Measurements from ENCODE around the gene PTPRN.

GRCh38 chr2:219325657-219326315, 16.6 kb upstream of the PTPRN start:
- TF ChIP-seq E2F6 (IDR thresholded peaks at IDR 0.05) (no peak), JUN (IDR thresholded peaks at IDR 0.05; ENCODE audit: low read depth, low read length) (no peak), POLR2AphosphoS5 (IDR thresholded peaks at IDR 0.05; ENCODE audit: low read depth, low read length) (no peak), TAF1 (IDR thresholded peaks at IDR 0.05; ENCODE audit: low read depth, low read length) (no peak), EZH2 (IDR thresholded peaks at IDR 0.05; ENCODE audit: low read depth, low read length, severe bottlenecking) (no peak), RFX5 (IDR thresholded peaks at IDR 0.05; ENCODE audit: borderline replicate concordance, low read depth, low read length) (no peak), CHD2 (IDR thresholded peaks at IDR 0.05; ENCODE audit: low read length) (no peak)
- TF ChIP-seq, protein P1, sequence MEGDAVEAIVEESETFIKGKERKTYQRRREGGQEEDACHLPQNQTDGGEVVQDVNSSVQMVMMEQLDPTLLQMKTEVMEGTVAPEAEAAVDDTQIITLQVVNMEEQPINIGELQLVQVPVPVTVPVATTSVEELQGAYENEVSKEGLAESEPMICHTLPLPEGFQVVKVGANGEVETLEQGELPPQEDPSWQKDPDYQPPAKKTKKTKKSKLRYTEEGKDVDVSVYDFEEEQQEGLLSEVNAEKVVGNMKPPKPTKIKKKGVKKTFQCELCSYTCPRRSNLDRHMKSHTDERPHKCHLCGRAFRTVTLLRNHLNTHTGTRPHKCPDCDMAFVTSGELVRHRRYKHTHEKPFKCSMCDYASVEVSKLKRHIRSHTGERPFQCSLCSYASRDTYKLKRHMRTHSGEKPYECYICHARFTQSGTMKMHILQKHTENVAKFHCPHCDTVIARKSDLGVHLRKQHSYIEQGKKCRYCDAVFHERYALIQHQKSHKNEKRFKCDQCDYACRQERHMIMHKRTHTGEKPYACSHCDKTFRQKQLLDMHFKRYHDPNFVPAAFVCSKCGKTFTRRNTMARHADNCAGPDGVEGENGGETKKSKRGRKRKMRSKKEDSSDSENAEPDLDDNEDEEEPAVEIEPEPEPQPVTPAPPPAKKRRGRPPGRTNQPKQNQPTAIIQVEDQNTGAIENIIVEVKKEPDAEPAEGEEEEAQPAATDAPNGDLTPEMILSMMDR (IDR thresholded peaks at IDR 0.05; ENCODE audit: control extremely low read depth in 1 of 3, insufficient read depth in 1 of 3, low read depth in 1 of 3, low read length in 3 of 3) = no peak
- TF ChIP-seq, protein P2, sequence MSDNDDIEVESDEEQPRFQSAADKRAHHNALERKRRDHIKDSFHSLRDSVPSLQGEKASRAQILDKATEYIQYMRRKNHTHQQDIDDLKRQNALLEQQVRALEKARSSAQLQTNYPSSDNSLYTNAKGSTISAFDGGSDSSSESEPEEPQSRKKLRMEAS (IDR thresholded peaks at IDR 0.05) = no peak
